ENCODE results near the gene TNFAIP3.

The TNFAIP3 gene

DNA sequence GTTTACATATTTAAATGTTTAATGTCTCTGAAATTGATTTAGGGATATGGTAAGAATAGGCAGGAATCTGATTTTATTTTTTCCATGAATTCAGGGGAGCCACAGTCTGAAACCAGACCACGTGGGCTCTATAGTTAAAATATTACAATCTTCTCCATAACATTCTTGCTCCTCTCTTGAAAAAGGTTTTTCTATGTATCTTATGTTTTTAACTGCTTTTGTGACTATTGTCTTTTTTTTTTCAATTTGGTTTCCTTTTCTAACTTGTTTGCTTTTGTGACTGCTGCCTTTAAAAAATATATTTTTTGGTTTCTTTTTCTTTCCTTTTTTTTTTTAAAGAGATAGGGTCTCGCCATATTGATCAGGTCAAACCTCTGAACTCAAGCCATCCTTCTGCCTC, 40.1 kb downstream of the TNFAIP3 start:
- Mint-ChIP-seq H3K27ac (peak overlapping the region; percentile 60), H3K36me3 (peaks cover 11% of the 10 kb centered on the region), H3K4me3 (peak overlapping the region; percentile 67), H3K9me3 (no peaks in the 10 kb centered on the region), H3K4me1 (peaks cover 62% of the 10 kb centered on the region)
- ATAC-seq (no peak), DNase-seq (ENCODE audit: low spot score in 2 of 2) (no peak)

DNA sequence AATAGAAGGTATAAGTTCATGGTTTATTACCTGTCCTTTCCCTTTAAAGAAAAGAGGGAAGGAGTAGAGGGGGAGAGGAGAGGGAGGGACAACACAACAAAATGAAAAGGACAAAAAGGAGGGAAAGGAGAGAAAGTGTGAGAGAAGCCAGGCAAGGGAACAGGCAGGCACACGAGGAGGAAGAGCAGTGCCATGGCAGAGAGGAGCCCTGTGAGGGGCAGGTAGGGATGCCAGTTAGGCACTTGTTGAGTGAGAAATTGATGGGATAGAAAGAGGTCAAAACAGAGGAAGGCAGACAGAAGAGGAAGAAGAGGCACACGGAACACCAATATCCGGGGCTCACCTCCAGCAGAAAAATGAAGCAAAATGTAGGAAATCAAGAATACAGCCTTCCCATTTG, 42.5 kb downstream of the TNFAIP3 start:
- ATAC-seq, result no peak

DNA sequence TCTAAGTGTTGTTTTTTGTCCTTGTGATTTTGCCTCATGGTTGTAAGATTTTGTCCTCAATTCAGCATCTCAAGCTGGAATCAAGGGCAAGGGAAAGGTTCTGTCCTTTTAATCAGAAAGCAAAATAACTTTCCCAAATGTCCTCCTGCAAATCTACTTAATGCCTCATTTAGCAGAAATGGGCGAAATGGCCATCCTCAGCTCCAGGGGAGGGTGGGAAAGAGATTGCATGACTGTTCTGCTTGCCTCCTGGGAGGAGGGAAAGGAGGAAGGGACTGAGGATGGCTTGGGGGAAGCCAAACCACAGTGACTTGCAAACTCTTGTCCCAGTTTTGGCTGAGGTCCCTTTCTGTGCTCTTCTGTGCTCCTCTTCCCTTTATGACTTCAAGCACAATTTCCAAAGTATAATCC, 43.4 kb downstream of the TNFAIP3 start:
- no peaks in the 10 kb centered on the region for H3K36me3 Mint-ChIP-seq
- H3K4me3 Mint-ChIP-seq, result no peak overlapping the region
- H3K4me1 Mint-ChIP-seq, result peaks cover 49% of the 10 kb centered on the region
- no peaks in the 10 kb centered on the region for H3K9me3 Mint-ChIP-seq
- no peak overlapping the region for H3K27ac Mint-ChIP-seq
- DNase-seq (ENCODE audit: low spot score in 2 of 2) (no peak), ATAC-seq (no peak)

More for the DNA sequence above, 42.5 kb downstream of the TNFAIP3 start:
- H3K4me3 Mint-ChIP-seq, result peak overlapping the region; percentile 46
- H3K27ac Mint-ChIP-seq, result peak overlapping the region; percentile 90
- H3K36me3 Mint-ChIP-seq, result peaks cover 8% of the 10 kb centered on the region
- no peak for DNase-seq (ENCODE audit: low spot score in 2 of 2)
- no peaks in the 10 kb centered on the region for H3K9me3 Mint-ChIP-seq
- H3K4me1 Mint-ChIP-seq, result peaks cover 54% of the 10 kb centered on the region

DNA sequence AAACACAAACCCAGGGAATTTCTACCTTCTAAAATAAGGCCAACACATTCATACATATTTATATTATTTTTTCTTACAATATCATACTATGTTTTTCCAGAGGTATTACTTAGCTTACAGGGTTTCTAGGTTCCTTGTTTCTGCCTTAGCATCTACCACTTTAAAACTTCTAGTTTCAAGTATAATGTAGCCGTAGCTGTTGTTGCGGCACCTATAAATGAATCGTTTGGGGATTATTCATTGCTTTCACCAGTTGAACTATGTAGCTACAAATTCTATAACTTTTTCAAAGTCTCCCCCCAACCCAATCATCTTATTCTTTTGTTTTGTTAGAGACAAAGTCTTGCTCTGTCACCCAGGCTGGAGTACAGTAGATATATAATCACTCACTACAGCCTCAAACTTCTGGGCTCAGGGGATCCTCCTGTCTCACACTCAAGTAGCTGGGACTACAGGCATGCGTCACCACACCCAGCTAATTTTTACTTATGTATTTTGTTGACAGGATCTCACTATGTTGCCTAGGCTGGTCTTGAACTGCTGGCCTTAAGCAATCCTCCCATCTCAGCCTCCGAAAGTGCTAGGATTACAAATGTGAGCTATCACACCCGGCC, 43.9 kb downstream of the TNFAIP3 start:
- no peak for ATAC-seq
- H3K36me3 Mint-ChIP-seq, result no peaks in the 10 kb centered on the region
- no peaks in the 10 kb centered on the region for H3K9me3 Mint-ChIP-seq
- no peak overlapping the region for H3K27ac Mint-ChIP-seq
- no peak for DNase-seq (ENCODE audit: low spot score in 2 of 2)
- H3K4me3 Mint-ChIP-seq, result no peak overlapping the region
- H3K4me1 Mint-ChIP-seq, result peaks cover 46% of the 10 kb centered on the region

DNA sequence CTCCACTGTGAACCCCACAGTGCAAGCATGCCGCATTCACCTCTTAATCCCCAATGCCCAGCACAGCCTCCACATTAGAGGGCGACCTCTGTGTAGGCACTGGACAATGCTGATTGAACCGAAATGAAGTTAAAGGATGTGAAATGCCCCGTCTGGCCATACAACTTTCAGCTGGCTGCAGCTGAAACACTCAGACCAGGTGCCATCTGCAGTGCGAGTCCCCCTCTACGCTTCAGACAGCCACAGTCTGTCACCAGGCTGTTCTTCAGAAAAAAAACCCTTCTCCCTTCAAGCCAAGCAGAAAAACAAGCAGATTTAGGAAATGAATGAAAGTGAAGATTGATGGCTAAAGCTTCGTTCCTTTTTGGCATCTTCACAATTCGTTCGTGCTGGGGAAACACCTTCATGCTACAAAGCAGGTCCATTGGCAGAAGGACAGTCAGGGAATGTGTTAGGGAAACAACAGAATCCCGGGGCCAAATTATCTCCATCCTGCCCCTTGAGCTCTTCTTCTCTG, 44.7 kb downstream of the TNFAIP3 start:
- peaks cover 40% of the 10 kb centered on the region for H3K4me1 Mint-ChIP-seq
- H3K9me3 Mint-ChIP-seq, result no peaks in the 10 kb centered on the region
- no peak for DNase-seq (ENCODE audit: low spot score in 2 of 2)
- no peak overlapping the region for H3K4me3 Mint-ChIP-seq
- no peak for ATAC-seq
- H3K36me3 Mint-ChIP-seq, result no peaks in the 10 kb centered on the region
- no peak overlapping the region for H3K27ac Mint-ChIP-seq

DNA sequence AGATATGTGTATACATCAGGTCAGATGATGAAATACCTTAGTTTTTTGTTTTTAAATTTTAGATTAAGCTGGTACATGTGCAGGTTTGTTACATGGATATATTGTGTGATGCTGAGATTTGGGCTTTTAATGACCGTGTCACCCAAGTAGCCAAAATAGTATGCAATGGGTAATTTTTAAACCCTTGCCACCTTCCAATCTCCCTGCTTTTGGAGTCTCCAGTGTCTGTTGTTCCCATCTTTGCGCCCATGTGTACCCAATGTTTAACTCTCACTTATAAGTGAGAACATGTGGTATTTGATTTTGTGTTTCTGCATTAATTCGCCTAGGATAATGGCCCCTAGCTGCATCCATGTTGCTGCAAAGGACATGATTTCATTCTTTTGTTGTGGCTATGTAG, 45.8 kb downstream of the TNFAIP3 start:
- peaks cover 39% of the 10 kb centered on the region for H3K4me1 Mint-ChIP-seq

DNA sequence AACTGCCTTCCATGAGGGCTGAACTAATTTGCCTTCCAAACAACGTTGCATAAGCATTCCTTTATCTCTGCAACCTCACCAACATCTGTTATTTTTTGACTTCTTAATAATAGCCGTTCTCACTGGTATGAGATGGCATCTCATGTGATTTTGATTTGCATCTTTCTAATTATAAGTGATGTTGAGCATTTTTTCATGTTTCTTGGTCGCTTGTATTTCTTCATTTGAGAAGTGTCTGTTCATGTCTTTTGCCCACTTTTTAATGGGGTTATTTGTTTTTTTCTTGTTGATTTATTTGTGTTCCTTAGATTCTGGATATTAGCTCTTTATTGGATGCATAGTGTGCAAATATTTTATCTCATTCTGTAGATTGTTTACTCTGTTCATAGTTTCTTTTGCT, 46.4 kb downstream of the TNFAIP3 start:
- DNase-seq (ENCODE audit: low spot score in 2 of 2), result no peak

More for the DNA sequence above, 45.8 kb downstream of the TNFAIP3 start:
- DNase-seq (ENCODE audit: low spot score in 2 of 2) (no peak), ATAC-seq (no peak)
- no peaks in the 10 kb centered on the region for H3K9me3 Mint-ChIP-seq
- no peak overlapping the region for H3K4me3 Mint-ChIP-seq
- no peak overlapping the region for H3K27ac Mint-ChIP-seq
- no peaks in the 10 kb centered on the region for H3K36me3 Mint-ChIP-seq

DNA sequence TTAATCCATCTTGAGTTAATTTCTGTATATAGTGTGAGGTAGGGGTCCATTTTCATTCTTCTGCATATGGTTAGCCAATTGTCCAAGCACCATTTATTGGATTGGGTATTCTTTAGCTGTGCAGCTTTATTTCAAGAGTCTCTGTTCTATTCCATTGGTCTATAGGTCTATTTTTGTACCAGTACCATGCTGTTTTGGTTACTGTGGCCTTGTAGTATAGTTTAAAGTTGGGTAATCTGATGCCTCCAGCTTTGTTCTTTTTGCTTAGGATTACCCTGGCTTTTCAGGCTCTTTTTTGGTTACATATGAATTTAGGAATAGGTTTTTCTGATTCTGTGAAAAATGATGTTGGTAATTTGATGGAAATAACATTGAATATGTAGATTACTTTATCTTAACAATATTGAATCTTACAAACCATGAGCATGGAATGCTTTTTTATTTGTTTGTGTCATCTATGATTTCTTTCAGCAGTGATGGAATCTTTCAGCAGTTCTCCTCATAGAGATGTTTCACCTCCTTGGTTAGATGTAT, 47.0 kb downstream of the TNFAIP3 start:
- Mint-ChIP-seq H3K4me3 (no peak overlapping the region), H3K9me3 (no peaks in the 10 kb centered on the region), H3K36me3 (no peaks in the 10 kb centered on the region), H3K27ac (no peak overlapping the region), H3K4me1 (peaks cover 35% of the 10 kb centered on the region)
- DNase-seq (ENCODE audit: low spot score in 2 of 2) (no peak), ATAC-seq (no peak)

More for the DNA sequence above, 46.4 kb downstream of the TNFAIP3 start:
- Mint-ChIP-seq H3K27ac (no peak overlapping the region), H3K9me3 (no peaks in the 10 kb centered on the region), H3K4me1 (peaks cover 35% of the 10 kb centered on the region), H3K36me3 (no peaks in the 10 kb centered on the region), H3K4me3 (no peak overlapping the region)
- no peak for ATAC-seq

DNA sequence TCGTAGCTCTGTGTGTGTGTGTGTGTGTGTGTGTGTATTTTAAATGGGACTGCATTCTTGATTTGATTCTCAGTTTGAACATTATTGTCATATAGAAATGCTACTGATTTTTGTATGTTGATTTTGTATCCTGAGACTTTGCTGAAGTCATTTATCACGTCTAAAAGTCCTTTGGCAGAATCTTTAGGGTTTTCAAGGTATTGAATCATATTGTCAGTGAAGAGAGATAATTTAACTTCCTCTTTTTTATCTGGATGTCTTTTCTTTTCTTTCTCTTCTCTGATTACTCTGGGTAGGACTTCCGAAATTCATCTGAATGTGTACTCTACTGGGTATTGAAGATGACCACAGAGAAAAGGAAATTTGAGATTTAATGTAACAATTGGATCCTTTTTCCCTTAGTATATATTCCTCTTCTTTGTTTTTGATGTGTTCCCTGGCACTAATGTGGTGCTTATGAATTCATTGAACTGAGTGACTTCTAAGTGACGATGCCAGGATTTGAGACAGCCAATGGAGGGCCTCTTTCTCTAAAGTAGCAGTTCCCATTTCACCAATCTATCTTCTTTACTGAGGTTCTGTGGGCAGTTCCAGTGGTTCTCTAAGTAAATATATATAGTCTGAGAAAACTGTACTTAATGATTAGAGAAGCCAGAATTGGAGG, 47.6 kb downstream of the TNFAIP3 start:
- Mint-ChIP-seq H3K9me3 (no peaks in the 10 kb centered on the region), H3K4me1 (peaks cover 33% of the 10 kb centered on the region), H3K27ac (no peak overlapping the region), H3K4me3 (no peak overlapping the region), H3K36me3 (no peaks in the 10 kb centered on the region)
- ATAC-seq (no peak), DNase-seq (ENCODE audit: low spot score in 2 of 2) (no peak)

DNA sequence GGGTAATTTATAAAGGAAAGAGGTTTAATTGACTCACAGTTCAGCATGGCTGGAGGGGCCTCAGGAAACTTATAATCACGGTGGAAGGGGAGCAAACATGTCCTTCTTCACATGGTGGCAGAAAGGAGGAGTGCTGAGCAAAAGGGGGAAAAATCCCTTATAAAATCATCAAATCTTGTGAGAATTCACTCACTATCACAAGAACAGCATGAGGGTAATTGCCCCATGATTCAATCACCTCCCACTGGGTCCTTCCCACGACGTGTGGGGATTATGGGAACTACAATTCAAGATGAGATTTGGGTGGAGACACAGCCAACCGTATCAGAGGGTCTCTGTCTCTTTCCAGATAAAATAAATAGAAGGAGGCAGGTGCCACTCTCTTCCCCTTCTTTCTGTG, 48.7 kb downstream of the TNFAIP3 start:
- DNase-seq (ENCODE audit: low spot score in 2 of 2) (no peak), ATAC-seq (no peak)
- no peak overlapping the region for H3K27ac Mint-ChIP-seq
- no peak overlapping the region for H3K4me3 Mint-ChIP-seq
- peaks cover 23% of the 10 kb centered on the region for H3K4me1 Mint-ChIP-seq
- H3K36me3 Mint-ChIP-seq, result no peaks in the 10 kb centered on the region
- H3K9me3 Mint-ChIP-seq, result no peaks in the 10 kb centered on the region

DNA sequence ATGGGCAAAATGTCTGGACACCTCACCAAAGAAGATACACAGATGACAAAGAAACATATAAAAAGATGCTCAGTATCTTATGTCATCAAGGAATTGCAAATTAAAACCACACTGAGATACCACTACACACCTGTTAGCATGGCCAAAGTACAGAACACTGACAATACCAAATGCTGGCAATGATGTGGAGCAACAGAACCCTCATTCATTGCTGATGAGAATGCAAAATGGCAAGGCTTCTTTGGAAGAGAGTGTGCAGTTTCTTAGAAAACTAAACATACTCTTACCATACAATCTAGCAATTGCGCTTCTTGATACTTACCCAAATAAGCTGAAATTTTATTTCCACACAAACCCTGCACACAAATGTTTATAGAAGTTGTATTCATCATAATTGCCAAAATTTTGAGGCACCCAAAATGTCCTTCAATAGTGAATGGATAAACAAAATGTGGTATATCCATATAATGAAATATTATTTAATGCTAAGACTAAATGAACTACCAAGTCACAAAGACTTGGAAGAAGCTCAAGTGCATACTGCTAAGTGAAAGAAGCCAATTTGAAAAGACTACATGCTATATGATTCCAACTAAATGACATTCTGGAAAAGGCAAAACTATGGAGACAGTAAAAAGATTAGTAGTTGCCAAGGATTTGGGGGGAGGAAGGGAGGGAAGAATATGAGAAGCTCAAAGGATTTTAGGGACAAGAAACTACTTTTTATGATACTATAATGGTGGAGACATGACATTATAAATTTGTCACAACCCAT, 50.7 kb downstream of the TNFAIP3 start:
- no peak overlapping the region for H3K27ac Mint-ChIP-seq
- no peak for ATAC-seq
- H3K4me1 Mint-ChIP-seq, result peaks cover 19% of the 10 kb centered on the region
- no peaks in the 10 kb centered on the region for H3K9me3 Mint-ChIP-seq
- no peak for DNase-seq (ENCODE audit: low spot score in 2 of 2)
- no peak overlapping the region for H3K4me3 Mint-ChIP-seq
- H3K36me3 Mint-ChIP-seq, result no peaks in the 10 kb centered on the region

DNA sequence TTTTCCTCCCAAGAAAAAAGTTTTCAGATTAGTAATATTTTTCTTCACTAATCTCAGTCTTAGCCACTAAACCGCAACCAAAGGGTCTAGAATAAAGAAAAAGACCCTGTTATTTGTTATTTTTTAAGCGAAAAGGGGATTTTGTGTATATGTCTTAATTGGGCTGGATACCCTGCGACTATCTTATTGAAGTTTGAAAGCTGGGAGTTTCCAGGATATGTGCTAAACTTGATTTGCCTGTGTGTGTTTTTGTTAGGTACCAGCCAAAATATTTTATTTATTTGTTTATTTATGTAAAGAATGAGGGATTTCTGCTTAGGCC, 52.4 kb downstream of the TNFAIP3 start:
- Mint-ChIP-seq H3K4me3 (peak overlapping the region; percentile 2), H3K4me1 (peaks cover 32% of the 10 kb centered on the region), H3K9me3 (no peaks in the 10 kb centered on the region), H3K27ac (peak overlapping the region; percentile 20), H3K36me3 (no peaks in the 10 kb centered on the region)
- DNase-seq (ENCODE audit: low spot score in 2 of 2) (no peak), ATAC-seq (no peak)

DNA sequence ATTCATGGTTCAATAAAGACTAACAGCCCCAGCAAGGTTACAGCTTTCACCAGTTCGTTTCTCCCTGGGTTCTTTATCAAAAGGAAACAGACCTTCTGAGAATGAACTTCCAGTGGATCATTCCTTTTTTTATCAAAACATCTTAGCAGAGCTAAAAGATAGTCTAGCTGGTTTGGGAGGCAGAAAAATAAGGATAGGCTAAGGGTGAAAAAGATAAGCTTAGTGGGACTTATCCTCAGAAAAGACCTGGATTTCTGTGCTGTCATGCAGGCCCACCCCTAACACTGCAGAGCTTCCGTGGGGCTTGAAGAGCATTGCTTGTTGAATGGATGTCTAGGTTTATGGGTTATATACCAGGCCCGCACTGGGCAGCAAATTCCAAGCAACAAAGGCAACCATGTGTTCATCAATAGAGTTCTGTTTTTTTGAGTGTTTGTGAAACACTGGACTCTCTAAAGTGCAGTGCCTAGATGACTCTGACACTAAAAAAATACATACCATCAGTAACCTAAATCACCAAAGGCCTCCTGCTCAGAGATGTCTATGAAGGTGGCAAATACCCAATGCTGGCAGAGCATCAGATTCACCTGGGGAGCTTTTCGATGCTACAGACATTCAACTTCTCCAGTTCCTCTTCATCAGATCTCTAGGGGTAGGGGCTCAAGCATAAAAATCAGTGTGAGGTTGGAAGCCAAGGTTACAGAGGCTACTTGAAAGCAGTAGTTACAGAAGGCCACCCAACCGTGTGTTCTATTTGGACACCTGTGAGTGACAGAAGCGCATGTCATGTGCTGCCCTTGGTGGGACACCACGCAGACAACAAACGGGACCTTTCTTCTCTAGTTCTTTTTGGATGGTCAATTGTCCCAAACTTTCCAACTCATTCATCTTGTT, 53.0 kb downstream of the TNFAIP3 start:
- Mint-ChIP-seq H3K4me3 (no peak overlapping the region), H3K4me1 (peaks cover 35% of the 10 kb centered on the region), H3K27ac (peak overlapping the region; percentile 14), H3K36me3 (no peaks in the 10 kb centered on the region), H3K9me3 (no peaks in the 10 kb centered on the region)
- DNase-seq (ENCODE audit: low spot score in 2 of 2), result no peak
- no peak for ATAC-seq

DNA sequence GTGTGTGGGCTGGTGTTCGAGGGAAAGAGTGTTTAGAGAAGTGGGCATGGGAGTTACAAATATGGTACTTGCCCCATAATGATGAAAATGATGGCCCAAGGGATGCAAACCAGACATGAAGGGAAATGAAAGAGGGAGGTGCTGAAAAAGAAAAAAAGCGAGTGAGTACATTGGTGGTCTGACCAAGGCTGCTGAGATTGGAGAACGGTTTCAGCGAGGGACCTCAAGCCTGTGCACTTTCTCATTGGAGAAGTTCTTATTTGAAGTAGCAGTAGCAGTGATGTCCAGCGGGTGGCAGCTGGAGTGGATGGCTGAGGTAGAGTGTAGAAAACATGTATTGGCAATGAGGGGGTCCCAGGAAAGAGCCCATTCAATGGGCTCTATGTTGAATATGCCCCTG, 54.8 kb downstream of the TNFAIP3 start:
- Mint-ChIP-seq H3K4me3 (no peak overlapping the region), H3K9me3 (no peaks in the 10 kb centered on the region), H3K36me3 (no peaks in the 10 kb centered on the region), H3K4me1 (peaks cover 52% of the 10 kb centered on the region), H3K27ac (no peak overlapping the region)
- ATAC-seq, result no peak
- no peak for DNase-seq (ENCODE audit: low spot score in 2 of 2)
